ENCODE results near the gene FRMPD4.

GRCh38 chrX:12332786-12333347, 194.6 kb downstream of the FRMPD4 start:
- TF ChIP-seq ZNF565 (CRISPR knock-in tag; conservative IDR thresholded peaks at IDR 0.05; ENCODE audit: low read depth) = no peak
- no peak for TF ChIP-seq GLIS3 (CRISPR knock-in tag; IDR thresholded peaks at IDR 0.05)
- no peak for TF ChIP-seq RARB (CRISPR knock-in tag; IDR thresholded peaks at IDR 0.05)
- no peak for TF ChIP-seq ARNTL (CRISPR knock-in tag; IDR thresholded peaks at IDR 0.05; ENCODE audit: borderline replicate concordance, low read depth)
- TF ChIP-seq ZFP3 (CRISPR knock-in tag; IDR thresholded peaks at IDR 0.05) = no peak
- TF ChIP-seq CSDC2 (CRISPR knock-in tag; IDR thresholded peaks at IDR 0.05) = no peak
- no peak for TF ChIP-seq ZNF70 (CRISPR knock-in tag; IDR thresholded peaks at IDR 0.05)
- no peak for TF ChIP-seq ESRRG (CRISPR knock-in tag; IDR thresholded peaks at IDR 0.05)
- TF ChIP-seq ZC3H10 (CRISPR knock-in tag; IDR thresholded peaks at IDR 0.05) = no peak
- TF ChIP-seq PPARA (CRISPR knock-in tag; IDR thresholded peaks at IDR 0.05; ENCODE audit: borderline replicate concordance) = no peak

Data from SK-N-SH treated with all-trans-retinoic acid at 6 μM for 48 hours (cell line).